A549 (cell line): ENCODE results near the gene TEDDM1. TPM values are rescaled to one million over a fixed set of nuclear protein-coding genes. Genes with fewer than 3 reads are reported as not detected.

Experiments used
- ATAC-seq, 2 experiments: fragments of 200-7000 bp in 1 of 2; fragments of >200 bp in 1 of 2; cut with Nextera tagmentation in 1 of 2; cut with Tn5 transposase in 1 of 2; 3 replicates each; pipeline versions ENCODE4 v1.8.0 to v1.9.1; 2018 to 2020; ENCODE audit warnings: mild to moderate bottlenecking in 1 of 2, moderate library complexity in 1 of 2
- CTCF ChIA-PET: fragments of 300-600 bp; sonication (Branson Sonifier 250); formaldehyde crosslinking; extraction: SDS; loops from one replicate; lab custom pipeline; 2021; ENCODE audit warnings: antibody characterized with exemption, inconsistent platforms; lab: Yijun Ruan, JAX
- POLR2A ChIA-PET: fragments of 350-600 bp; formaldehyde crosslinking; extraction: SDS; loops from one replicate; lab custom pipeline; 2021; ENCODE audit warnings: antibody characterized with exemption, inconsistent platforms; lab: Yijun Ruan, JAX
- DNase-seq, 2 experiments: peaks; one replicate each; pipeline versions ENCODE4 v3.0.0 to v3.0.0-alpha.2; 2011 to 2016; ENCODE audit warnings: low read depth in 1 of 2, low spot score in 1 of 2
- FAIRE-seq: peaks from 2 replicates; lab custom pipeline; 2011; peaks lifted over from hg19 to GRCh38; lab: Jason Lieb, UNC
- H3K27ac ChIP-seq, 2 experiments: fragments of >200 bp; sonication (Bioruptor Twin); formaldehyde crosslinking; 3 replicates each; pipeline ENCODE4 v1.5.1; 2016 to 2017
- H3K4me1 ChIP-seq: fragments of >200 bp; sonication (Bioruptor Twin); formaldehyde crosslinking; 3 replicates; pipeline ENCODE4 v1.6.1; 2016
- H3K4me2 ChIP-seq: fragments of >200 bp; sonication (Bioruptor Twin); formaldehyde crosslinking; 3 replicates; pipeline ENCODE4 v1.6.1; 2016
- H3K4me3 ChIP-seq: fragments of >200 bp; sonication (Bioruptor Twin); formaldehyde crosslinking; 3 replicates; pipeline ENCODE4 v1.5.1; 2016
- H3K9me3 ChIP-seq: fragments of >200 bp; sonication (Bioruptor Twin); formaldehyde crosslinking; 3 replicates; pipeline ENCODE4 v1.6.1; 2016
- BHLHE40 ChIP-seq: IDR thresholded peaks from 2 replicates; pipeline ENCODE4 v1.6.1; 2012; ENCODE audit warnings: low read depth, low read length, inconsistent platforms
- CBX8 ChIP-seq: fragments of 200-600 bp; sonication (generic); IDR thresholded peaks from 2 replicates; pipeline ENCODE4 v1.6.1; 2016
- CEBPB ChIP-seq, 2 experiments: fragments of >200 bp in 1 of 2; sonication (Bioruptor Twin) in 1 of 2; formaldehyde crosslinking in 1 of 2; IDR thresholded peaks; 2 replicates each; pipeline ENCODE4 v1.6.1; 2012 to 2016
- EHF ChIP-seq: fragments of 250-450 bp; sonication (Bioruptor Pico); IDR thresholded peaks from 2 replicates; pipeline ENCODE4 v1.5.0; 2020; ENCODE audit warnings: mild to moderate bottlenecking
- ESRRA ChIP-seq: fragments of 150-350 bp; IDR thresholded peaks from 2 replicates; pipeline ENCODE4 v1.6.1; 2014; ENCODE audit warnings: mild to moderate bottlenecking, low read length, borderline replicate concordance
- FOSB ChIP-seq: fragments of 250-450 bp; sonication (Bioruptor Pico); IDR thresholded peaks from 2 replicates; pipeline ENCODE4 v1.5.0; 2020; ENCODE audit warnings: mild to moderate bottlenecking, moderate library complexity
- FOSL2 ChIP-seq, 2 experiments: fragments of 450-650 bp in 1 of 2; fragments of >200 bp in 1 of 2; sonication (Bioruptor Twin) in 1 of 2; formaldehyde crosslinking; IDR thresholded peaks; 2 replicates each; pipeline versions ENCODE4 v1.5.0 to v1.6.1; 2016 to 2020; ENCODE audit warnings: mild to moderate bottlenecking in 1 of 2, moderate library complexity in 1 of 2
- HDAC2 ChIP-seq: fragments of 200-600 bp; sonication (generic); IDR thresholded peaks from 2 replicates; pipeline ENCODE4 v1.6.1; 2016
- JUN ChIP-seq, 2 experiments: fragments of >200 bp; sonication (Bioruptor Twin); formaldehyde crosslinking; IDR thresholded peaks; 2 replicates in 1 of 2; 3 replicates in 1 of 2; pipeline ENCODE4 v1.6.1; 2016 to 2017
- JUNB ChIP-seq: fragments of >200 bp; sonication (Bioruptor Twin); formaldehyde crosslinking; IDR thresholded peaks from 2 replicates; pipeline ENCODE4 v1.6.1; 2016
- KDM1A ChIP-seq: fragments of 200-600 bp; sonication (generic); IDR thresholded peaks from 2 replicates; pipeline ENCODE4 v1.6.1; 2016; ENCODE audit warnings: low read depth, mild to moderate bottlenecking
- MAZ ChIP-seq: fragments of 150-350 bp; IDR thresholded peaks from 2 replicates; pipeline ENCODE4 v1.6.1; 2014; ENCODE audit warnings: antibody characterized with exemption, low read depth, low read length, borderline replicate concordance
- MYC ChIP-seq: IDR thresholded peaks from 2 replicates; pipeline ENCODE4 v1.6.1; 2012; ENCODE audit warnings: mild to moderate bottlenecking, inconsistent platforms, low read length, improper control_type of control experiment, borderline replicate concordance
- POLR2A ChIP-seq: IDR thresholded peaks from 2 replicates; pipeline ENCODE4 v1.6.1; 2012; ENCODE audit warnings: mild to moderate bottlenecking, low read length
- RARB ChIP-seq: fragments of 250-450 bp; sonication (Bioruptor Pico); IDR thresholded peaks from 2 replicates; pipeline ENCODE4 v1.8.0; 2021; ENCODE audit warnings: mild to moderate bottlenecking, moderate library complexity
- RCOR1 ChIP-seq: fragments of 150-350 bp; IDR thresholded peaks from 2 replicates; pipeline ENCODE4 v1.6.1; 2014; ENCODE audit warnings: antibody characterized with exemption, low read length, low read depth
- RFX5 ChIP-seq: fragments of 450-650 bp; IDR thresholded peaks from 2 replicates; pipeline ENCODE4 v1.7.1; 2014; ENCODE audit warnings: antibody characterized with exemption, mild to moderate bottlenecking, moderate library complexity
- SMC3 ChIP-seq: fragments of >200 bp; sonication (Bioruptor Twin); formaldehyde crosslinking; IDR thresholded peaks from 3 replicates; pipeline ENCODE4 v1.6.1; 2018; ENCODE audit warnings: inconsistent platforms
- SREBF2 ChIP-seq: fragments of 450-650 bp; IDR thresholded peaks from 2 replicates; pipeline ENCODE4 v1.6.1; 2014; ENCODE audit warnings: mild to moderate bottlenecking, moderate library complexity
- TFCP2L1 ChIP-seq: fragments of 250-450 bp; sonication (Bioruptor Pico); IDR thresholded peaks from 2 replicates; pipeline ENCODE4 v1.5.0; 2021; ENCODE audit warnings: mild to moderate bottlenecking
- TP53 ChIP-seq: fragments of 250-450 bp; sonication (Bioruptor Pico); IDR thresholded peaks from 2 replicates; pipeline ENCODE4 v1.5.0; 2021; ENCODE audit warnings: mild to moderate bottlenecking, moderate library complexity
- ZFP36 ChIP-seq: fragments of 450-650 bp; IDR thresholded peaks from 2 replicates; pipeline ENCODE4 v1.6.1; 2014; ENCODE audit warnings: borderline replicate concordance; ENCODE audit not compliant: partially characterized antibody
- ZSCAN20 ChIP-seq: fragments of 250-450 bp; sonication (Bioruptor Pico); IDR thresholded peaks from 2 replicates; pipeline ENCODE4 v1.8.0; 2022; ENCODE audit warnings: mild to moderate bottlenecking, moderate library complexity
- WGBS: methylation state at CpG from one replicate; pipeline ENCODE4 v1.1.6; 2017; ENCODE audit errors: missing lambda C conversion rate; 5-methylcytosine and 5-hydroxymethylcytosine counted together
- polyA plus RNA-seq, 4 experiments: library from polyadenylated mRNA; depleted of rRNA in 3 of 4; stranded (reverse); fragments of >200 nt; fragmentation: RNase III in 1 of 4; extraction: RNeasy Plus Mini Kit Qiagen cat#74134 plus additional on column Dnase treatment in 1 of 4; gene quantifications; 2 replicates in 3 of 4; 3 replicates in 1 of 4; pipeline ENCODE4 v1.2.3, GENCODE V29; 2011 to 2017
- TF ChIP-seq, protein P1 (sequence below): fragments of 450-650 bp; IDR thresholded peaks from 2 replicates; pipeline ENCODE4 v1.6.1; 2014; ENCODE audit warnings: antibody characterized with exemption
- TF ChIP-seq, protein P2 (sequence below): fragments of 250-450 bp; sonication (Bioruptor Pico); IDR thresholded peaks from 2 replicates; pipeline ENCODE4 v1.5.0; 2020; ENCODE audit warnings: low read depth, mild to moderate bottlenecking, moderate library complexity
- TF ChIP-seq, protein P3 (sequence below): IDR thresholded peaks from 2 replicates; pipeline ENCODE4 v1.6.1; 2012
- TF ChIP-seq, protein P4 (sequence below): fragments of 200-600 bp; sonication (generic); IDR thresholded peaks from 2 replicates; pipeline ENCODE4 v1.6.1; 2016; ENCODE audit warnings: antibody characterized with exemption, mild to moderate bottlenecking, moderate library complexity

The TEDDM1 gene
- polyA plus RNA-seq, 2 of the 4 experiments (the other 2 are of a cell fraction): not detected

DNA sequence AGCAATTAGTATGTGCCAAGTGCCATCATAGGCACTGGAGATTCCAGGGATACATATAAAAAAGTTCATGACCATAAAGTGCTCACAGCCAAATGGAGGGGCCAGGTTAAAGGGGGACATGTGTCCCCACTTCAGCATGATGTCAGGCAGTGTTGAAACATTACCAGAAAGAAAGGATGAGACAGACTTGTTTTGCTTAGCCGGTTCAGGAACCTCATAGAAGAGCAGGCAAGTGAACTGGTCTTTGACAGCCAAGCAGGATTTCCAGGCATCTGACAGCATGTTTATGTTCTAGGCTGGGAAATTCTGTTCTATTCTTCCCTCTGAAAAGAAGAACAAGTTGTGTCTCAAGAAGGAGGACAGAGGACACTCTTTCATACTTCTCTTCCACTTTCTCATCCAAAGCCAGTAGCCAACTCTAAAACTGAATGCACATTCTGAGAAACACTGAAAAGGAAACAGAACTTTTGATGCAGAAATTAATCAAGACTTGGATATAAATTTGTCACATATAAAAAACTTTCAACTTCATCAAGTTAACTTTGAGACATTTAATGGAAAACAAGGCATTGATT is 48.6 kb downstream of the TEDDM1 start:
- Histone ChIP-seq H3K4me2 (no peak overlapping the region), H3K27ac (no peak overlapping the region), H3K4me1 (no peaks in the 10 kb centered on the region), H3K4me3 (no peak overlapping the region), H3K9me3 (no peaks in the 10 kb centered on the region)
- POLR2A ChIA-PET: no interaction called here
- 81% methylated on average over 1 of the region's 1 CpG for WGBS
- DNase-seq (no peak), FAIRE-seq (no peak), ATAC-seq (no peak)
- TF ChIP-seq, protein P1, sequence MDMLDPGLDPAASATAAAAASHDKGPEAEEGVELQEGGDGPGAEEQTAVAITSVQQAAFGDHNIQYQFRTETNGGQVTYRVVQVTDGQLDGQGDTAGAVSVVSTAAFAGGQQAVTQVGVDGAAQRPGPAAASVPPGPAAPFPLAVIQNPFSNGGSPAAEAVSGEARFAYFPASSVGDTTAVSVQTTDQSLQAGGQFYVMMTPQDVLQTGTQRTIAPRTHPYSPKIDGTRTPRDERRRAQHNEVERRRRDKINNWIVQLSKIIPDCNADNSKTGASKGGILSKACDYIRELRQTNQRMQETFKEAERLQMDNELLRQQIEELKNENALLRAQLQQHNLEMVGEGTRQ: no peak
- no peak for TF ChIP-seq RARB (CRISPR knock-in tag)
- TF ChIP-seq MYC: no peak
- TF ChIP-seq CBX8: no peak
- no peak for TF ChIP-seq HDAC2
- TF ChIP-seq KDM1A: no peak
- no peak for TF ChIP-seq SREBF2
- no peak for TF ChIP-seq POLR2A
- TF ChIP-seq, protein P2, sequence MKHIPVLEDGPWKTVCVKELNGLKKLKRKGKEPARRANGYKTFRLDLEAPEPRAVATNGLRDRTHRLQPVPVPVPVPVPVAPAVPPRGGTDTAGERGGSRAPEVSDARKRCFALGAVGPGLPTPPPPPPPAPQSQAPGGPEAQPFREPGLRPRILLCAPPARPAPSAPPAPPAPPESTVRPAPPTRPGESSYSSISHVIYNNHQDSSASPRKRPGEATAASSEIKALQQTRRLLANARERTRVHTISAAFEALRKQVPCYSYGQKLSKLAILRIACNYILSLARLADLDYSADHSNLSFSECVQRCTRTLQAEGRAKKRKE (CRISPR knock-in tag): no peak
- TF ChIP-seq TFCP2L1 (CRISPR knock-in tag): no peak
- no peak for TF ChIP-seq SMC3
- TF ChIP-seq RCOR1: no peak
- no peak for TF ChIP-seq EHF (CRISPR knock-in tag)
- CTCF ChIA-PET: interaction anchor here (1.4 kb wide), 1 partner anchor 112 kb away, joined by 3 read pairs; no protein-coding TSS in a partner anchor

DNA sequence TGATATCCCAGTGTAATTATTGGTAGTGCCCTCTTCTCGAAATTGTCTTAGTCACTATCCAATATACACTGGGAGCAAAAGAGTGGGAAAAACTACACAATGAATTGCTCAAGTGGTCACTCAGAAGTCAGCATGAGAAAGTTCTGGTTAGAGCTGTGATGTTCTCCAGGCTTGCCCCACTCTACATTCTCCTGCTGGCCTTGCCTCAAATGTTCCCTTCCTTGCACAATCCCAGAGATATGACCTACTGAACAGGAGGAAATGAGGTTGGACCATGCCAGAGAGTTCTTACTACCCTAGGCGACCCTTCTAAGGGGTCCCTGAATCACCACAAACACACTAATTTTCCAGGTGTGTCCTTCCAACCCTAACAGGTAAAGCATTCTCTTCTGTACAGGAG is 49.6 kb downstream of the TEDDM1 start:
- Histone ChIP-seq H3K4me2 (no peak overlapping the region), H3K27ac (no peak overlapping the region), H3K9me3 (no peaks in the 10 kb centered on the region), H3K4me3 (no peak overlapping the region), H3K4me1 (no peaks in the 10 kb centered on the region)
- no peak for DNase-seq
- no peak for FAIRE-seq
- no peak for ATAC-seq
- WGBS: 25% methylated on average over 2 of the region's 2 CpGs
- POLR2A ChIA-PET: no interaction called here
- TF ChIP-seq SMC3: no peak
- TF ChIP-seq FOSB (CRISPR knock-in tag): no peak
- TF ChIP-seq POLR2A: no peak
- TF ChIP-seq CEBPB (IDR thresholded peaks at IDR 0.05): no peak
- TF ChIP-seq TP53: no peak
- no peak for TF ChIP-seq ZSCAN20 (CRISPR knock-in tag)
- TF ChIP-seq, protein P3, sequence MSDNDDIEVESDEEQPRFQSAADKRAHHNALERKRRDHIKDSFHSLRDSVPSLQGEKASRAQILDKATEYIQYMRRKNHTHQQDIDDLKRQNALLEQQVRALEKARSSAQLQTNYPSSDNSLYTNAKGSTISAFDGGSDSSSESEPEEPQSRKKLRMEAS: no peak
- TF ChIP-seq ZFP36: no peak
- TF ChIP-seq TFCP2L1 (CRISPR knock-in tag): no peak
- TF ChIP-seq, protein P1: no peak
- TF ChIP-seq RFX5: no peak
- no peak for TF ChIP-seq ESRRA
- TF ChIP-seq FOSL2 (IDR thresholded peaks at IDR 0.05): no peak
- no peak for TF ChIP-seq FOSL2 (CRISPR knock-in tag; IDR thresholded peaks at IDR 0.05)
- TF ChIP-seq, protein P4, sequence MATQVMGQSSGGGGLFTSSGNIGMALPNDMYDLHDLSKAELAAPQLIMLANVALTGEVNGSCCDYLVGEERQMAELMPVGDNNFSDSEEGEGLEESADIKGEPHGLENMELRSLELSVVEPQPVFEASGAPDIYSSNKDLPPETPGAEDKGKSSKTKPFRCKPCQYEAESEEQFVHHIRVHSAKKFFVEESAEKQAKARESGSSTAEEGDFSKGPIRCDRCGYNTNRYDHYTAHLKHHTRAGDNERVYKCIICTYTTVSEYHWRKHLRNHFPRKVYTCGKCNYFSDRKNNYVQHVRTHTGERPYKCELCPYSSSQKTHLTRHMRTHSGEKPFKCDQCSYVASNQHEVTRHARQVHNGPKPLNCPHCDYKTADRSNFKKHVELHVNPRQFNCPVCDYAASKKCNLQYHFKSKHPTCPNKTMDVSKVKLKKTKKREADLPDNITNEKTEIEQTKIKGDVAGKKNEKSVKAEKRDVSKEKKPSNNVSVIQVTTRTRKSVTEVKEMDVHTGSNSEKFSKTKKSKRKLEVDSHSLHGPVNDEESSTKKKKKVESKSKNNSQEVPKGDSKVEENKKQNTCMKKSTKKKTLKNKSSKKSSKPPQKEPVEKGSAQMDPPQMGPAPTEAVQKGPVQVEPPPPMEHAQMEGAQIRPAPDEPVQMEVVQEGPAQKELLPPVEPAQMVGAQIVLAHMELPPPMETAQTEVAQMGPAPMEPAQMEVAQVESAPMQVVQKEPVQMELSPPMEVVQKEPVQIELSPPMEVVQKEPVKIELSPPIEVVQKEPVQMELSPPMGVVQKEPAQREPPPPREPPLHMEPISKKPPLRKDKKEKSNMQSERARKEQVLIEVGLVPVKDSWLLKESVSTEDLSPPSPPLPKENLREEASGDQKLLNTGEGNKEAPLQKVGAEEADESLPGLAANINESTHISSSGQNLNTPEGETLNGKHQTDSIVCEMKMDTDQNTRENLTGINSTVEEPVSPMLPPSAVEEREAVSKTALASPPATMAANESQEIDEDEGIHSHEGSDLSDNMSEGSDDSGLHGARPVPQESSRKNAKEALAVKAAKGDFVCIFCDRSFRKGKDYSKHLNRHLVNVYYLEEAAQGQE: no peak
- no peak for TF ChIP-seq BHLHE40
- no peak for TF ChIP-seq JUN (IDR thresholded peaks at IDR 0.05)
- TF ChIP-seq KDM1A: no peak
- no peak for TF ChIP-seq MAZ
- TF ChIP-seq JUNB: no peak
- CTCF ChIA-PET: interaction anchor here (0.9 to 2.7 kb wide), 2 partner anchors 27 to 46 kb away, joined by 3 to 10 read pairs; no protein-coding TSS in a partner anchor
